Measurements from ENCODE around the gene ANGPT4. TPM values are rescaled to one million over a fixed set of nuclear protein-coding genes. Genes with fewer than 3 reads are reported as not detected.
"Not testable (repeated sequence)": the region's sequence is repeated elsewhere in the genome, so short reads cannot be mapped to it uniquely, and the experiment has no call there.

The ANGPT4 gene
- total RNA-seq, 2 donors from 2014 or later = 0.24 to 1.1 TPM

DNA sequence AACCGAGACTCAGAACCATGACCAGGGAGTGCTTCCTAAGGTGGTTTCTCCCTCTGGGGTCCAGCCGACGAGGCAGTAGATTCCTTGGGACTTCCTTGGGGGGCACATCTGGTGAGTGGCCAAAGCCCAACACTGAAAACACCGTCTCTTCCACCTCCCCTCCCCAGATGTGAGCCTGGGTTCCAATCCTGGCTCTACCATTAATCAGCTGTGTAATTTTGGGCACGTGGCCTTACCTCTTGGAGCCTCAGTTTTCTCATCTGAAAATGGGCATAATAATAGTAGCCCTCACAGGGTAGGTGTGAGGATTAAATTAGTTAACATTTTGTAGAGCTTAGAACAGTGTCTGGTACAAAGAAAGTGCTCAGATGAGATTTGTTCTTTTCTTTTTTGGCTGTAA, 77.1 kb downstream of the ANGPT4 start:
- intact Hi-C loops (cut with DNase I) = loop anchor here in 1 of 2 donors (1.0 kb wide), 1 partner anchor 47 kb away; no protein-coding TSS in a partner anchor
- peak; percentile 4 for DNase-seq (ENCODE audit: low spot score)

DNA sequence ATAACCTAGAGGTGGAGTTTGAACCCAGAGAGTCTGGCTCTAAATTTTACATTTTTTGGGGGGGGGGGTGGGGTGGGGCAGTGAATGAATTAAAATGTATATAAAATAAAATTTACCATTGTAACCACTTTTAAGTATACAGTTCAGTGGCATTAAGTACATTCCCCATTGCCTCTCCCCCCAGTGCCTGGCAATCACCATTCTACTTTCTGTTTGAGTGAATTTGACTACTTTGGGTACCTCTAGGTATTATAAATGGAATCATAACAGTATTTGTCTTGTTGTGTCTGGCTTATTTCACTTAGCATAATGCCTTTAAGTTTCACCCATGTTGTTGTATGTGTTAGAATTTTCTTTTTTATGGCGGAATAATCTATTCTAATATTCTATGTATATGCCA, 79.9 kb downstream of the ANGPT4 start:
- DNase-seq (ENCODE audit: low spot score) = no peak

DNA sequence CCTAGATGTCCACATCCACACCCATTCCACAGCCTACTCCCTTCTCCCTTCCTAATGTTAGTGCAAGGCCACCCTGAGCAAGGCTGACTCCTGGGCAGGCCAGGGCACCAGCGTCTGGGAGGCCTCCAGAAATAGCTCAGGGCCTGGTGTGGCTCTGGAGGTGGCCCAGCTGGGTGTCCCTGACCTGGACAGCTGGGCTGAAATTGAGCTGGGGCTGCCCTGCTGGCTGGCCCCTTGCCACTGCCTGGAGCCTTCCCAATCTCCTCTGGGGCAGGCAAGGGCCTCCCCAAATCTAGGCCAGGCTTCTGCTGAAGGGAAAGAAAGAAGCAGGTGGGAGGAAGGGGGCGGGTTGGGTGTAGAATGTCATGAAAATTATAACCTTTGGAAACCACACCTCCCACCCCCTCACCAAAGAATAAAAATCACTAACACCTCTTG, 80.5 kb downstream of the ANGPT4 start:
- intact Hi-C loops (cut with DNase I) = no loop called here
- no peak for DNase-seq (ENCODE audit: low spot score)

More for the DNA sequence above, 79.9 kb downstream of the ANGPT4 start:
- intact Hi-C loops (cut with DNase I) = no loop called here

DNA sequence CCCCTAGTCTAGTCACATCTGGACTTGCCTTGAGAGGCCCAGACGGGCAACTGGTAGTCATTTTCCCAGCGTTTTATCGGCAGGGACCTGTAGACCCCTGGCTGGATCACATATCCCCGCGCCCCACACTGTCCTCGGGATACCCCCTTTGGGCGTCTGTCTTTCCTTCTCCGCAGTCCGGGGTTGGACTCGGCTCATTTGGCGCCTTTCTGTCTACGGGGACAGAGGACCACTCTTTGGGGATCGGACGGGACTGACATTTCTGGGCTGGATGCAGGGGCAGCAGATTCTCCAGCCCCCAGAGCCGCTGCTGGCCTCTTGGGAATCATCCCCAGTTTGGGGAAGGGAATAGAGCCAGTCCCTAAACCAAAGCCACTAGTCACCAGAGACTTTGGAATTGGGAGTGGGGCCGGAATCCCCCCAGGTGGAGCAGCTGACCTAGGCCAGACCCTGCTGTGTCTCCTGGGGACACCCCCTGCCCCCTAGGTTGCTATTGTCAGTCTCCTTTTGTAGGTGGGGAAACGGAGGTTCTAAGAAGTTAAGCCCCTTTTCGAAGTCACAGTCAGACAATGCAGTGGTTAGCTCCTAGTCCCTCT, 81.9 kb downstream of the ANGPT4 start:
- no peak for DNase-seq (ENCODE audit: low spot score)
- intact Hi-C loops (cut with DNase I) = no loop called here

DNA sequence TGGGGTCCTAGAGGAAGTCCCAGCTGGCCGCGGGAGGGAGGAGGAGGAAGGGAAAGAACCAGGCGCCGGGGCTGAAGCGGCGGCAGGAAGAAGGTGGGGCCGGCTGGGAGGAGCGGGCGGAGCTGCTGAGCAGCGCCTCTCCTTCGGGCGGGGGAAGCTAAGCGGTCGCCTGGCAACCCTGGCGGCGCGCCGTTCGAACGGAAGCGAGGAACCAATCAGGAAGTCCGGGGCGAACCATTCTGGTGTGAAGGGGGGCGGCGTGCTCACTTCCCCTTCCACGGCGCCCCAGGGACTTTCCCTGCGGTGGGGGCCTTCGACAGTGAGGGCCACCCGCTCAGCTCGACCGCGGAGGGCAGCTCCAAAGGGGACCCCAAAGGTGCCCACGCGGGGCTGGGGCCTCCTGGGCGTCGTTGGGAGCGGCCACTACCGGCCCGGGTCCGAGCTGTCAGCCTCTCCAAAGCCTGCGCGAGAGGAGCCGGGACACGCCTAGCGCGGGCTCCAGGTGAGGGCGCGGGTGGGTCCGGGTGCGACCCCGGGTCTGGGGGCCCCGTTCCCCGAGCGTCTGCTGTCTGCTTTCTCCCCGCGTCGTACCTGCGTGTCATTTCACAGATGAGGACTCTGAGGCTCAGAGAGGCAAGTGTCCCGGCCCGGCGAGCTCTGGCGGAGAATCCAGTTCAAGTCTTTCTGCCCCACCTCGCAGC, 82.5 kb downstream of the ANGPT4 start, which contains the start of gene FAM110A:
FAM110A (plus strand) TSS at position 266 of the 701 bp plus-strand sequence. CDS start 11,090 bp downstream, outside the sequence.
- intact Hi-C loops (cut with DNase I) = no loop called here
- peak; percentile 99 for DNase-seq (ENCODE audit: low spot score)

DNA sequence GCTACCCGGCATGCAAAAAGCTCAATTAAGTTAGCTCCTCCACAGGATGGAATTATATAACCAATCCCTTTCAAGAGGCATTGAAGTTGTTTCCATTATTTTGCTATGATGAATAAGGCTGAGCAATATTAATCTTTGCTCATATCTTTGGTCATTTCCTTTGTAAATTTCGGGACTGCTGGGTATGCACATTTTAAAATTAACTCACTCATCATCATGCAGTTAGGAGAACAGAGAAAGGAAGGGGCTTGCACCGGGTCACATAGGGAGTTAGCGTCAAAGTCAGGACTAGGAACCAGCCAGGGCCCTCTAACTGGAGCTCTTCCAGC, 83.0 kb downstream of the ANGPT4 start:
- no peak for DNase-seq (ENCODE audit: low spot score)
- intact Hi-C loops (cut with DNase I) = no loop called here

DNA sequence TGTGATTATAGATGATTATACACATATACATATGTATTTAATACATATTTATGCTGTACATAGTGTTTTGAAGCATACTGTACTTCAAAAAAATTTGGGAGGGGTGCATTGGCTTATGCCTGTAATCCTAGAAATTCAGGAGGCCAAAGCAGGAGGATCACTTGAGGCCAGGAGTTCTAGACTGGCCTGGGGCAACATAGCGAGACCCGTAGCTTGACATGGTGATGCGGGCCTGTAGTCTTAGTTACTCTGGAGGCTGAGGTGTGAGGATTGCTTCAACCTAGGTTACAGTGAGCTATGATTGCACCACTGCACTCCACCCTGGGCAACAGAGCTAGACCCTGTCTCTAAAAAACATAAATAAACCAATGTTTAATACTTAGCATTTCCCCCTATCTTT, 84.2 kb downstream of the ANGPT4 start:
- intact Hi-C loops (cut with DNase I) = no loop called here
- DNase-seq (ENCODE audit: low spot score) = peak; percentile 1

DNA sequence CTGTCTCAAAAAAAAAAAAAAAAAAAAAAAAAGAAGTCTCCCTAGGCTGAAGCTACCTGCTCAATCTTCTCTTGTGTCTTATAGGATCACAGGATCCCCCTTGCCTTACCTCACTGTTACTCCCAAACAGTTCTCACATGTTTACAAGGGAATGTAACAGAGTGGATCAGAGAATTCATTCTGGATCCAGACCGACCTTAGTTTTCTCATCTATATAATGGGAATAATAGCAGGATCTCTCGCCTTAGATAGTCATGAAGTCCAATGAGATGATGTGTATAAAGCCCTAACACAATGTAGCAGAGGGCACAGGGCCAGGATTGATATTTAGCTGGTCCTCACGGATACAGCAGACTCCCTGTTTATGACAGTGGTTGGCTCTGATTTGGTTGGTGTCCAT, 84.9 kb downstream of the ANGPT4 start:
- DNase-seq (ENCODE audit: low spot score) = no peak
- intact Hi-C loops (cut with DNase I) = no loop called here

DNA sequence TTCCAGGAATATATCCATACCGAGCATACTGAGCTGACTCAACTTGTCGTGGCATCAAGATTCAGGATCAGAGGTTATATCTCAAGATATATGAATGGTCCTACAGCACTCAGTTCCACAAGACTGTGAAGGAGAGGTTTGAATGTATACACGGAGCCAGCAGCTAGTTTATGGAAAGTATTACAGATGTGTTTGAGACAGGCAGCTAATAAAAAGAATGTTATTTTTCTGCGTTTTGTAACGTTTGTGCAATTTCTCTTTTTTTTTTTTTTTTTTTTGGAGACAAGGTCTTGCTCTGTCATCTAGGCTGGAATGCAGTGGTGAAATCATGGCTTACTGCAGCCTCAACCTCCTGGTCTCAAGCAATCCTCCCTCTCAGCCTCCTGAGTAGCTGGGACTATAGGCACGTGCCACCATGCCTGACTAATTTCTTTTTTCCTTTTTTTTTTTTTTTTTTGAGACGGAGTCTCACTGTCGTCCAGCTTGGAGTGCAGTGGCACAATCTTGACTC, 86.1 kb downstream of the ANGPT4 start:
- no peak for DNase-seq (ENCODE audit: low spot score)
- intact Hi-C loops (cut with DNase I) = no loop called here

DNA sequence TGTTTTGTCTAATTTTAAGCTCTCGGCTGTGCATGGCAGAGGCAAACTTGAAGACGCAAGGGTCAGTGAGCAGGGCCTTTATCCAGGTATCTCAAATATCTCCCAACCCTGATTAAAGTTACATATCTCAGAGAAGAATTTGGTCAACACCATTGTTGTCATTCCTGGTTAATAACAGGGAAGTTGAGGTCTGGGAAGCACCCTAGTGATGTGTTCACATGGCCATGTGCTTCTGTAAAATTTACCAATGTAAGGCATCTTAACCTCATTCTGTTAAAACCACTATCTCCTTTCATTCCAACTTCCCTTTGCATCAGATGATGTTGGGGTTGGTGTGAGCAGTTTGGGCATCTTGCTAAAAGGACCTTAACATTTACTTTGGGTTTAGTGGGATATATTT, 86.6 kb downstream of the ANGPT4 start:
- no peak for DNase-seq (ENCODE audit: low spot score)
- intact Hi-C loops (cut with DNase I) = no loop called here

DNA sequence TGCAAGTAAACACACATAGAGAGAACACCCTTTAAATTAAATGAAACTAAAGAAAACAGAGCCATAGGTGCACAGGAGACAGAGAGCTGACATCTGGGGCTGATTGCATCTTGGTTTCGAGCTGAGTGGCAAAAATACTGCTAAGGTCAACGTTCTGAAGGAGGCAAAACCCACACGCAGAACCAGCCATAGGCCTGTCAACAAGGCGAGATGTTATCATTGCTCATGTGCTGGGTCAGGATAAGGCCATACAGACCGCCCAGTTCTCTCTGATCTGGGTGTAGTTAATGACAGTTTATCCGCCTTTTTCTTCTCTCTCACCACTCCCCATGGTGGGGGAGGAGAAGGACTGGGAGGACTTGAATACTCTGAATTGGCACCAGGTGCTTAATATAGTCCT, 87.1 kb downstream of the ANGPT4 start:
- DNase-seq (ENCODE audit: low spot score) = peak; percentile 26
- intact Hi-C loops (cut with DNase I) = no loop called here

DNA sequence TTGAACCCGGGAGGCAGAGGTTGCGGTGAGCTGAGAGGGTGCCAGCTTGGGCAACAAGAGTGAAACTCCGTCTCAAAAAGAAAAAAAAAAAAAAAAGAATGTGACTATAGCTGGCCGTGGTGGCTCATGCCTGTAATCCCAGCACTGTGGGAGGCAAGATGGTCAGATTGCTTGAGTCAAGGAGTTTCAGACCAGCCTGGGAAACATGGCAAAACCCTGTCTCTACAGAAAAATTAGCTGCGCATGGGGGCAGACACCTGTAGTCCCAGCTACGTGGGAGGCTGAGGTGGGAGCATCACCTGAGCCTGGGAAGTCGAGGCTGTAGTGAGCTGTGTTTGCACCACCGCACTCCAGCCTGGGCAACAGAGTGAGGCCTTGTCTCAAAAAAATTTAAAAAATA, 88.2 kb downstream of the ANGPT4 start:
- intact Hi-C loops (cut with DNase I) = not testable (repeated sequence)
- peak; percentile 34 for DNase-seq (ENCODE audit: low spot score)

DNA sequence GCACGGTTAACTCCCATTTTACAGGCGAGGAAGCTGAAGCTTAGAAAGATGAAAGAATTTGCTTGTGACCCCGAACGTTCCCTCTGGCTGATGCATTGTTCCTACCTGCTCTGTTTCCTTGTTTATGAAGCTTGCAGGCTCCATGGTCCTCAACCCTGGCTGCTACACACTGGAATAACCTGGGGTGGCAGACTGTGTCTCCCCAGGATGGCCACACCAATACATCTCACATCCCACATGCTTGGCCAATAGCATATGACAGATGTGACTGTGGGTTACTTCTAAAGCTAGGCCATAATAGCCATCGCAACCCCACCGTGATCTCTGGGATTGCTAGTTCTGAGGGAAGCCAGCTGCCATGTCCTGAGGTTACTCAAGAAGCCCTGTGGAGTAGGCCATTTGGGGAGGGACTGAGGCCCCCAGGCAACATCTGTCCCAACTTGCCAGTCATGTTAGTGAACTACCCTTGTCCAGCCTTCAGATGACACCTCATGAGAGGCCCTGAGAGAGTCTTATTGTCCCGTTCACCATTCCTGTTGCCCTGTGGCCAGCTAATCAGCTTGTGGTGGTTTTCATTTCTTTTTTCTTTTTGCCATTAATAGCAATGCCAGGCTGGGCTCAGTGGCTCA, 89.3 kb downstream of the ANGPT4 start:
- intact Hi-C loops (cut with DNase I) = no loop called here
- peak; percentile 31 for DNase-seq (ENCODE audit: low spot score)

DNA sequence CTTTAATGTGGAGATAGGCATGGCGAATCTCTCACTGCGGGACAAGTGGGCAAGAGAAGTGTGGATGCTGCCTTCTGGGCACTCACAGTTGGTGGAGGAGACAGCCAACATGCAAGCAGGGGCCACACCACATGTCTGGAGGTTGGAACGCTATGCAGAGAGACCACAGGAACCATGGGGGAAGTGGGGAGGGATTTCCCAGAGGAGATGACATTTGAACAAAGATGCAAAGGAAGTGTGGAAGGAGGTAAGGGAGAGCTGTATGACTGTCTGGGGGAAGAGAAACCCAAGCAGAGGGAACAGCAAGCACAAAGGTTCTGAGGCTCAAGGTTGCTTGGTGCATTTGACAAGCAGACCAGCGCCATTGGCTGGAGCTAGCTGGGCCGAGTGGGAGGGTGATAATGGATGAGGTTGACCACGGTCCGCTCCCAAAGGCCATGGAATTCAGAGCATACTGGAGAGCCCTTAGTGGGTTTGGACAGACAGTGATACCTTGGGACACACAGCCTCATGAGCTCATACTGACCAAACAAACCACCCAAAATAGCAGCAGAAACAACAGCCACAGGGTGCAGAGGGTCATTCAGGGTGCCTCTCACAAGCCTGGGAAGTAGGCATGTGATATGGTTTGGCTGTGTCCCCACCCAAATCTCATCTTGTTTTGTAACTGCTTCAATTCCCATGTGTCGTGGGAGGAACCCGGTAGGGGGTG, 90.3 kb downstream of the ANGPT4 start:
- intact Hi-C loops (cut with DNase I) = no loop called here
- DNase-seq (ENCODE audit: low spot score) = peak; percentile 38

DNA sequence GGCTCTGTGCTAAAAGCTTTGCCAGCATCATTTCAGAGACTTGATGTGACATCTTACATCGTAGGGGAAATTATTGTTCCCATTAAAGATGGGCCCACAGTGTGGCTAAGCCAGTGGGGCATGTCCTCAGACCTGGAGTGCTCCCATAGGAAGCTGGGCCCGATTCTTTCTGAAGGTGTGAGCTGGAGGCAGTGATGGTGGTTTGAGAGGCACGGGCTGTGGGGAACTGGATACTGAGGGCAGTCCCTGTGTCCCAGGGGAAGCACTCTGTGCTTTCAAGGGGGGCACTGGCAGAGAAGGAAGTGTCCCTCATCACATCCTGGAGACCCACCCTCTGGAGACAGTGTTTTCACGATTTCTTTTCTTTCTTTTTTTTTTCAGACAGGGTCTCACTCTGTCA, 91.2 kb downstream of the ANGPT4 start:
- peak; percentile 38 for DNase-seq (ENCODE audit: low spot score)
- intact Hi-C loops (cut with DNase I) = loop anchor here in 1 of 2 donors (5.0 kb wide), 1 partner anchor 282 kb away; no protein-coding TSS in a partner anchor

DNA sequence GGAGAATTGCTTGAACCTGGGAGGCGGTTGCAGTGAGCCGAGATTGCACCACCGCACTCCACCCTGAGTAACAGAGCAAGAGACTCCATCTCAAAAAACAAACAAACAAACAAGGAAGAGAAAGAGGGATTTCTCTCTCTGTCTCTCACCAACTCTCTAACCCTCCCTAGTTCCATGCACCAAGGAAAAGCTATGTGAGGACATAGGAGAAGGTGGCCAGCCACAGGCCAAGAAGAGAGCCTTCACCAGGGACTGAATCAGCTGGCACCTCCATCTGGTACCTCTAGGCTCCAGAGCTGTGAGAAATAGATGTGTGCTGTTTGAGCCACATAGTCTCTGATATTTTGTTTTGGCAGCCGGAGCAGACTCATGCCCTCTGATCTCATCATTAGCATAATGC, 91.6 kb downstream of the ANGPT4 start:
- intact Hi-C loops (cut with DNase I) = loop anchor here in 1 of 2 donors (5.0 kb wide), 1 partner anchor 283 kb away; no protein-coding TSS in a partner anchor

DNA sequence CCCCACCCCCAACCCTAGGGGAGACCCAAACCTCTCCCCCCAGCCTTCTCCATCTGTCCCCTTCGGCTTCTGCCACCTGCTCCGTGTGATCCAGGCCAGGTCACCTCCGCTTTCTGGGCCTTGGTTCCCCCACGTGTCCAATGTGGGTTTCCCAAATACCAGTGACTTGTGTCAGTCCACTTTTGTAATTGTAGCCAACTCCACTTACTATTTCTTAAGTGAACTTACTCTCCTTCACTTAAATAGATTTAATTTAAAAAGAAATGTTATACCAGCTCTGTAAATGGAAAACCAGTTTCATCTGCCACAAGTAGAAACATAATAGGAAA, 92.6 kb downstream of the ANGPT4 start:
- no peak for DNase-seq (ENCODE audit: low spot score)
- intact Hi-C loops (cut with DNase I) = loop anchor here in 1 of 2 donors (5.0 kb wide), 1 partner anchor 284 kb away; no protein-coding TSS in a partner anchor

More for the DNA sequence above, 91.6 kb downstream of the ANGPT4 start:
- peak; percentile 22 for DNase-seq (ENCODE audit: low spot score)

DNA sequence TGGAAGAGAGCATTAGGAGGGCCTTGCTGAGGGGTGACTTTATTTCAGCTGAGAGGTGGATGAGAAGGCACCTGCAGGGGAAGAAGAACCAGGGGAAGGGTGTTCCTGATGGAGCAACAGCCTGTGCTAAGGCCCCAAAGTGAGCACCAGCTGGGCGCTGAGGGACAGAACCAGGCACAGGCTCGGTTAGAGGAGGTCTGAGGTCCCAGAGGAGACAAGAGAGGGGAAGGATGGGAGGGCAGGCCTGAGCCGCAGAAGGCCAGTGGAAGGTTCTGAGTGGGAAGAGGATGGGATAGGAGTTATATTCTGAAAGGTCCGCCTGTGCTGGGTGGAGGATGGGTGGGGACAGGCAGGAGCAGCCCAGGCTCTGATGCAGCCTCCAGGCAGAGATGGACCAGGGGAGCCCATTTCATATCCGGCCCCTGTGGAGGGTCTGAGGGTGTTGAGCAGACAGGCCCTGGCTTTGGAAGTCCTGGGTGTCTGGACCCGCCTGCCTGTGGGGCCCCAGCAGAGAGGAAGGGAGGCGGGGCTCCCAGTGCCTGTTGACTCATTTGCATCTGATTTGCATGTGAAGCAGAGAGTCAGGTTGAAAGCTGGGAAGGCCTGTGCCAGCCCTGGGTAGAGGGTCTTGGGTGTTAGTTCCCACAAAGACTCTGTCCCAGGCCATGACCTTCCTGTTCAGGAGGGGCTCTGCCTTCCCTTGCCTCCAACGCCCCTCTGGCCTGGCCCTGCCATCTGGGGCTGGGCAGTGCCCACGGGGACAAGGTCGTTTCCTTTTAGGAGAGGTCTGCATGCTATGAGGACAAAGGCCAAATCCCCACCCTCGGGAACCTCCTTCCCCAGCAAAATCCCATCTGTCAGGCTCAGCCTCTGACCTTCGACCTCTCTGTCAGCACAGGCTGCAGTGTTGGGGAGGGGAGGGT, 93.2 kb downstream of the ANGPT4 start:
- intact Hi-C loops (cut with DNase I) = loop anchor here in 1 of 2 donors (5.0 kb wide), 1 partner anchor 284 kb away; no protein-coding TSS in a partner anchor
- DNase-seq (ENCODE audit: low spot score) = peak; percentile 68

DNA sequence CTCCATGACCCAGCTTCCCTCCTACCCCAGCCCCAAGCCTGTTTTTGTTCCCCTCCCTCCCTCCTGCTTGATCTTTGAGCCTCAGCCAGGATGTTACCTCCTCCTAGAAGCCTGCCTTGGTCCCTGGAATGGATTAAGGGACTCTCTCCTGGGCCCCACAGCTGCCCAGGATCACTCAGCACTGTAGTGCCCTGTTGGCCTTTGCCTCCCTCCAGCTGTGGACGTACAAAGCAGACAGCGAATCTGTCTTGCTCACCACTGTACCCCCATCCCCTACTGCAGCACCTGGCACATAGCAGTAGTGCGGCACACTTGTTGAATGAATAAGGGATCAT, 94.4 kb downstream of the ANGPT4 start:
- DNase-seq (ENCODE audit: low spot score) = no peak
- intact Hi-C loops (cut with DNase I) = loop anchor here in 1 of 2 donors (5.0 kb wide), 1 partner anchor 286 kb away; no protein-coding TSS in a partner anchor
